ENCODE measurements around the gene PSMD5. TPM values are rescaled to one million over a fixed set of nuclear protein-coding genes. Genes with fewer than 3 reads are reported as not detected.

Gene PSMD5
- total RNA-seq, 1 experiment from 2014 or later: 27.9 TPM

GRCh38 chr9:120875954-120876841 is 33.5 kb upstream of the PSMD5 start:
- in situ Hi-C loops (cut with HindIII; ENCODE audit: low sequenced_read_pairs): no loop called here
- peak; percentile 88 for DNase-seq (ENCODE audit: low spot score)

DNA sequence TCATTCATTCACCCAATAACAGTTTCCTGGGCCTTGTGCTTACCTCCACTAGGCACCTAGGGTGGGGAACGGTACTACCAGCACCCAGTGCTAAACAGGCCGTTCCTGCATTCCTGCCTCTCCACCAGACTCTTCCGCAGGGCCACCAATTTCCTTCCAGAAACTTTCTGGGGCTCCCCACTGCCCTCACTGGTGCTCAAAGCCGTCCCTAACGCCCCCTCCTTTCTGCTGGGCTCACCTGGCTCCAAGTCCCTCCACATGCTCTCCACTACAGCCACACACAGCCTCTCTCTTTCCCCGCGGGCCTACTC is 32.9 kb upstream of the PSMD5 start:
- no peak for DNase-seq (ENCODE audit: low spot score)
- in situ Hi-C loops (cut with HindIII; ENCODE audit: low sequenced_read_pairs): no loop called here

GRCh38 chr9:120875195-120875565 is 32.5 kb upstream of the PSMD5 start:
- DNase-seq (ENCODE audit: low spot score): peak; percentile 12
- in situ Hi-C loops (cut with HindIII; ENCODE audit: low sequenced_read_pairs): no loop called here

DNA sequence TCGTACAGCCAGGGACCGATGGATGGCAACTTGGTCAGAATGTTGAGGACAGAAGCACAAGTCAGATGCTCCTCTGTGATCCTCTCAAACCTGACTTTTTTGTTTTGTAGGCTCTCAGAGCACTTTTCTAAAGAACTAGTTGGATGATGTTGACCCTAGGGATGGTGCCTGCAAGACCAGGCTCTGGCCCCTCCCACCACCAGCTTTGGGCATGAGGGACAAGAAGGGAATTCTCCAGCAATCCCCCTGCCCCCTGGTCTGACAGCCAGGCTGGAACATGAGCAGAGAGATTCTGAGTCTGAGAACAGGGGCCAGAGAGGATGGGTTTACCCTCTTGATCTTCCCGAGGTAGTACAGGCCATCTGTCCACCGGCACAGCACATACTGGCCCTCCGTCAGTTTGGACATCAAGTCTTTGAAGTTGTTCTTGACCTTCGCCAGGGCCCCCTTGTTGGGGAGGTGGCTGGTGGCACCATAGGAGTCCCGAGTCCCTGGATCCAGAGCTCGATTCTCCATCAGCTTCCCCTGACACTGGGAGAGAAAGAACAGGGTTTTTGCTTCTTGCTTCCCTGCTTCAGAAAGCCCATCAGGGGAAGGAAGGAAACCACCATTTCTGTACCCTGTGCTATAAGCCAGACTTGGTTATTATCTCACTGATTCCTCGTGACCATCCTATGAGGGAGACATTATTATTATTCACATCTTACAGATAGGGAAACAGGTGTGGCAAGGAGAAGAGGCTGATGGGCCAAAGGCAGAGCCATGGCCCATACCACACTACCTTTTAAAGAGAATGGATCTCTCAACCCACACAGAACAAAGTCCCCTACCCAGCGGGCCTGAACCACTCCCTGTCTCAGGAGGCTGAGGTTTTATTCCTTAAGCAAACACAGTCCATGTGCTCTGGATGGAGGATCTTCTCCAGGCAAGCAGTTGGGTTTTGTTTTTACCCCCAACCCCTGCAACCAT is 31.8 kb upstream of the PSMD5 start:
- no peak for DNase-seq (ENCODE audit: low spot score)
- in situ Hi-C loops (cut with HindIII; ENCODE audit: low sequenced_read_pairs): no loop called here

DNA sequence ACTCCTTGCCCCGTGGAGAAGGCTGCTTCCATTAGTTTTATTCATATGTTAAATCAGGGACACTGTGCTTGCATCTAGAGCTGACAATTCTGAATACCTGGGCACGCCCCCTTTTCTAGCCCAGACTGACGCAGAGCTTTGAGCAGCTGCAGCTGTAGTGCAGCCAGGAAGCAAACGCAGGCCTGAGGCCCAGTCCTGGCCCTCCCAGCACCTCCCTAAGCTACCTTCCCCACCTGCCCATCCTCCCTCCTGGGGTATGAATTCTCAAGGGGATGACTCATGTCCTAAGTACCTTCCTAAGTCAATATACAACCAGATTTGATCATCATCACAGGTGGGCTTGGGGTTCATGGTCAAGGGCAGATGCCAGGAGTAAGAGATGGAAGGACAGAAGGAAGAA is 30.8 kb upstream of the PSMD5 start:
- DNase-seq (ENCODE audit: low spot score): no peak
- in situ Hi-C loops (cut with HindIII; ENCODE audit: low sequenced_read_pairs): no loop called here

GRCh38 chr9:120872791-120873502 is 30.2 kb upstream of the PSMD5 start:
- no peak for DNase-seq (ENCODE audit: low spot score)
- in situ Hi-C loops (cut with HindIII; ENCODE audit: low sequenced_read_pairs): no loop called here

DNA sequence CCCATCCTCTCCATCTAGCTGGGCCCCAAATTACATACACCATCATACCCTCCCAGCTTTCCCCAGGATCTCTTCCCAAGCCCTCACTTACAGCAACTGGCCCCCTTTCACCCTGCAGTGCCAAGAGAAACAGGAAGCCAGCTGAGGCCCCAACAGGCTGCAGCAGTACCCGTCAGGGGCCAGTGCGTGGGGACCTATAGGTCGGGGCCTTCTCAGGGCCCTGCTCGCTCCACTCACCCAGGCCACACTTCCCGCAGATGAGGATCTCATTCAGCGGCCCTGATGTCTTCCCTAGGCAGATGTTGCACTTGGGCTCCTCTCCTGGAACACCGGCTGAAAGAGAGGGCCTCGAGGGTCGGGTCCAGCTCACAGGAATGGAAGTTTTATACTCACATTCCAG is 27.5 kb upstream of the PSMD5 start:
- in situ Hi-C loops (cut with HindIII; ENCODE audit: low sequenced_read_pairs): no loop called here
- DNase-seq (ENCODE audit: low spot score): no peak

DNA sequence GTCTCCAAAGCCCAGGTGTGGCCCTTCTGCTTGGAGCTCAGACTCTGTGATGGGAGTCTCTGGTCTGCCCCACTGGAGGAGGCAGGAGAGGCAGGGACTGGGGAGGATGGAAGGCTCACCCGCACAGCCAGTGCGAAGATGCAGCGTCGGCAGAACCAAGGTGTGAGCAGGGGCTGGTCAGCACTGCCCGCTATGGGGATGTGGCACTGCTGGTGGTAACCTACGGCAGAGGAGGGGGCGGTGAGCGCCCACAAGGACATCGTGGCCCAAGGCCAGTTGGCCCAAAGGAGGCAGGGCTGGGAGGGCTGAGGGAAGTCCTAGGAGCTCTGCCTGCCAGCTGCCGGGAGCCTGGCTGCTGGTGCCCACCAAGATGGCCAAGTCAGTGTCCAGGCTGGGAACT is 27.0 kb upstream of the PSMD5 start:
- in situ Hi-C loops (cut with HindIII; ENCODE audit: low sequenced_read_pairs): no loop called here

DNA sequence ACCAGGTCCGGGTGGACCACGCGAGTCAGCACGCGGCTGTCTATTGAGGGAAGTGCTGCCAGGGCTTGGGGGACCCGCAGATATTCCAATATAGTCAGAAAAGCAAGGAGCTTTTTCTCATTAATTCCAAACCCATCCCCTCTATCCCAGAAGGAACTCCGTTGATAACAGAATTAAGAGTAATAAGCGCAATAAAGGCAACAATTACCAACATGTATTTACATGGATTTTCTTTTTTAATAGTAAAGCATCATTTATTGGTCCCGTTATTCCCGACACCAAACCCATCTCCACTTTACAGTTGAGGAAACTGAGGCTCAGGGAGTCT is 26.6 kb upstream of the PSMD5 start:
- in situ Hi-C loops (cut with HindIII; ENCODE audit: low sequenced_read_pairs): no loop called here
- no peak for DNase-seq (ENCODE audit: low spot score)

More for the DNA sequence above, 27.0 kb upstream of the PSMD5 start:
- no peak for DNase-seq (ENCODE audit: low spot score)

DNA sequence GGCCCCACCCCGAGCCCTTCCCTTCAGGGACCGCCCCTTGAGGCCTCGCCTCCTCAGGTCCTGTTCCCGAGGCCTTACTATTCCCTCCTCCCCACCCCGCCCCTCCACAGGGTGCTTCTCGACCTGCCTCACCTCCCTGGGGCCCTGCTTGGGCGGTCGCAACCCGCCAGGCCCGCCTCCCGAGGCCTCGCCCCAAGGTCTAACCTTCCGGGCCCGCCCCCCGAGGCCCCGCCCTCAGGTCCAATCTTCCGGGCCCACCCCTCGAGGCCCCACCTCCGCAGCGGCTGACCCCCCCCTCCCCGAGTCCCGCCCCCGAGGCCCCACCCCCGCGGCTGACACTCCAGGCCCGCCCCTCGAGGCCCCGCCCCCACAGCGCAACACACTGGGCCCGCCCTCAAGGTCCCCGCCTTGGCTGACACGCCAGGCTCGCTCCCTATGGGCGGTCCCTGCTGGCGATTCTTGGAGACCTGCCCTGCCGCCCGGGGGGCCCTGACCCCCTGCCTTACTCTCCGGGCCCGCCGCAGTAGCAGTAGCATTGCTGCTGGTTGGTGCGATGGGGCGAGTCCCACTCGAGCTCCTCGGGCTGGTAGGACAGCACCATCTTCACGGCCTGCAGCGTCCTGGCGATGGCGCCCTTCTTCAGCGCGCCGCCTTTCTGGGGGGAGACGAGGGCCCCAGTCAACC is 26.1 kb upstream of the PSMD5 start:
- in situ Hi-C loops (cut with HindIII; ENCODE audit: low sequenced_read_pairs): no loop called here

GRCh38 chr9:120868339-120868675 is 25.6 kb upstream of the PSMD5 start:
- DNase-seq (ENCODE audit: low spot score): no peak
- in situ Hi-C loops (cut with HindIII; ENCODE audit: low sequenced_read_pairs): no loop called here

More for the DNA sequence above, 26.1 kb upstream of the PSMD5 start:
- peak; percentile 33 for DNase-seq (ENCODE audit: low spot score)

GRCh38 chr9:120867676-120868338 is 25.1 kb upstream of the PSMD5 start:
- DNase-seq (ENCODE audit: low spot score): no peak
- in situ Hi-C loops (cut with HindIII; ENCODE audit: low sequenced_read_pairs): no loop called here

GRCh38 chr9:120866651-120867050 is 23.9 kb upstream of the PSMD5 start:
- in situ Hi-C loops (cut with HindIII; ENCODE audit: low sequenced_read_pairs): no loop called here
- no peak for DNase-seq (ENCODE audit: low spot score)

- no peak for DNase-seq (ENCODE audit: low spot score)
- in situ Hi-C loops (cut with HindIII; ENCODE audit: low sequenced_read_pairs): no loop called here
Observed at GRCh38 chr9:120865809-120866208, 23.1 kb upstream of the PSMD5 start.

GRCh38 chr9:120865176-120865575 is 22.5 kb upstream of the PSMD5 start:
- in situ Hi-C loops (cut with HindIII; ENCODE audit: low sequenced_read_pairs): no loop called here
- DNase-seq (ENCODE audit: low spot score): no peak

- no peak for DNase-seq (ENCODE audit: low spot score)
- in situ Hi-C loops (cut with HindIII; ENCODE audit: low sequenced_read_pairs): no loop called here
Observed at GRCh38 chr9:120864719-120865118, 22.0 kb upstream of the PSMD5 start.

GRCh38 chr9:120863833-120864232 is 21.1 kb upstream of the PSMD5 start:
- in situ Hi-C loops (cut with HindIII; ENCODE audit: low sequenced_read_pairs): no loop called here

DNA sequence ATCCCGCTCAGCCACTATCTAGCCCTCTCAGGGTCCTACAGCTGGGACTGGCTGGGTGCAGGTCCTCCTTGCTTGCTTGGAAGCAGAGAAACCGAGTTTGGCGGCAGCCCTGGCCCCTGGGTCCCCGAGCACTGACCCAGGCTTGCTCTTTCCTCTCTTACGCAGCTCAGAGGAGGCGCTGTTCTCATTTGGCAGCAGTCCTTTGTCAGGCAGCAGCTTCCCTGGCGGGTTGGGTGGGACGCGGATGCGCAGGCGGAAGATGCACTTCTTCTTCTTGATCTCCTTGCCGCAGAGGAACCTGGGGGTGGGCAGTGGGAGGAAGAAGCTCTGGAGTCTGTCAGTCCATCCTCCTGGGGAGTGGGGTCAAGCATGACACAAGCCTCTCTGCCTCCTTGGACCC is 19.7 kb upstream of the PSMD5 start:
- in situ Hi-C loops (cut with HindIII; ENCODE audit: low sequenced_read_pairs): no loop called here

More at GRCh38 chr9:120863833-120864232, 21.1 kb upstream of the PSMD5 start:
- no peak for DNase-seq (ENCODE audit: low spot score)

DNA sequence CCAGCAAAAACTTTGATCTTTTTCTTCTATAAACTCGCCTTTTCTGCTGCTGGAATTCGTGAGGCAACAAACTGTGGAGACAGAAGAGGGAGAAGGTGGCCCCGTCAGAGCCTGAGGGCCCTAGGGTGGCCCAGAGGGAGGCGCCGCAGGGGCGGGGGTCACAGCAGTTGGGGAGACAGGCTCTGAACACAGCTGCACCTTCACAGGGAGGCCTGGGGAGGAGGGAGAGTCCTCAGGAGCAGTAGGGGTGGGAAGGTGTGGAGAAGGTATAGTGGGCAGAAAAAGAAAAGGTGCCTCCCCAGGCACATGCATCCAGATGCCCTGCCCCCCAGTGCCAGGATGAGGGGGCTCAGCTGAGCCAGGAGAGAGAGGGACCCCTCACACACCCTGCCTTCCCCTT is 19.2 kb upstream of the PSMD5 start:
- no peak for DNase-seq (ENCODE audit: low spot score)
- in situ Hi-C loops (cut with HindIII; ENCODE audit: low sequenced_read_pairs): no loop called here

More for the DNA sequence above, 19.7 kb upstream of the PSMD5 start:
- no peak for DNase-seq (ENCODE audit: low spot score)
